Ovary (tissue), 3 donors: Measurements from ENCODE around the gene SNURF.

Experiments
- CTCF ChIP-seq, 3 donors: fragments of 450-650 bp in 2 of 3; fragments of 200-600 bp in 1 of 3; IDR thresholded peaks; one replicate each; pipeline versions ENCODE4 v1.5.1 to v1.8.0; 2016 to 2022; ENCODE audit warnings: antibody characterized with exemption in 3 of 3, mild to moderate bottlenecking in 1 of 3
- EP300 ChIP-seq: sonication (generic); formaldehyde crosslinking; IDR thresholded peaks from one replicate; pipeline ENCODE4 v1.6.1; 2017; ENCODE audit warnings: antibody characterized with exemption
- POLR2A ChIP-seq: fragments of 450-650 bp; IDR thresholded peaks from one replicate; pipeline ENCODE4 v1.6.1; 2017; ENCODE audit warnings: antibody characterized with exemption, mild to moderate bottlenecking, moderate library complexity
- donor health status: DM: no; HTN: no; CAD: no.

GRCh38 chr15:24976932-24977331, 22.1 kb downstream of the SNURF start:
- TF ChIP-seq CTCF (IDR thresholded peaks at IDR 0.05) (no peak), EP300 (no peak), POLR2A (no peak)
